ENCODE results near the gene LEPR. TPM values are rescaled to one million over a fixed set of nuclear protein-coding genes. Genes with fewer than 3 reads are reported as not detected.
A peak's percentile ranks its signal among the peaks of the same experiment; 100 is the strongest.

Gene LEPR
- total and polyA plus RNA-seq, 7 experiments from 2014 or later = 1.2 to 3.0 (median 2.0) TPM

- Histone ChIP-seq H3K36me3 (ENCODE audit: control insufficient read depth in 2 of 3, insufficient read depth in 3 of 3, low read length in 3 of 3) (peaks cover 0 to 4% (median 0%) of the 10 kb centered on the region in 3 experiments), H3K4me3 (ENCODE audit: low read length) (no peak overlapping the region), H3K27me3 (ENCODE audit: control insufficient read depth in 2 of 2, insufficient read depth in 2 of 2, low read length in 2 of 2) (no peaks in the 10 kb centered on the region), H3K4me1 (ENCODE audit: control insufficient read depth in 2 of 2, insufficient read depth in 2 of 2, low read length in 2 of 2) (peaks cover 0 to 8% of the 10 kb centered on the region in 2 donors), H3K27ac (ENCODE audit: low read depth, low read length) (no peak overlapping the region), H3K9me3 (ENCODE audit: control insufficient read depth in 2 of 3, low read length in 3 of 3) (no peaks in the 10 kb centered on the region)
- Mint-ChIP-seq H3K4me3 (no peak overlapping the region), H3K4me1 (peaks cover 0 to 20% (median 13%) of the 10 kb centered on the region in 7 donors), H3K9me3 (peaks cover 0 to 1% (median 0%) of the 10 kb centered on the region in 11 donors), H3K27me3 (peaks cover 0 to 15% (median 0%) of the 10 kb centered on the region in 5 donors), H3K27ac (peak overlapping the region in 1 of 9 donors; percentile 40), H3K36me3 (peaks cover 0 to 3% (median 0%) of the 10 kb centered on the region in 5 donors)
- ATAC-seq (no peak), DNase-seq (no peak)
- intact Hi-C loops (cut with micrococcal nuclease) = no loop called here
- POLR2A ChIA-PET = no interaction called here
- CTCF ChIA-PET = no interaction called here
Measured at GRCh38 chr1:65417729-65418128, 2.7 kb upstream of the LEPR start.

- Mint-ChIP-seq H3K36me3 (no peaks in the 10 kb centered on the region), H3K27ac (peak overlapping the region in 6 of 9 donors; percentile 34 to 96 (median 90)), H3K4me3 (peak overlapping the region in 3 of 10 donors; percentile 32 to 56 (median 51)), H3K27me3 (peaks cover 0 to 15% (median 0%) of the 10 kb centered on the region in 5 donors), H3K4me1 (peaks cover 0 to 20% (median 13%) of the 10 kb centered on the region in 7 donors), H3K9me3 (peaks cover 0 to 2% (median 0%) of the 10 kb centered on the region in 11 donors)
- intact Hi-C loops (cut with micrococcal nuclease) = no loop called here
- Histone ChIP-seq H3K4me3 (ENCODE audit: low read length) (no peak overlapping the region), H3K4me1 (ENCODE audit: control insufficient read depth in 2 of 2, insufficient read depth in 2 of 2, low read length in 2 of 2) (peaks cover 0 to 8% of the 10 kb centered on the region in 2 donors), H3K9me3 (ENCODE audit: control insufficient read depth in 2 of 3, low read length in 3 of 3) (no peaks in the 10 kb centered on the region), H3K27ac (ENCODE audit: low read depth, low read length) (peak overlapping the region; percentile 74), H3K36me3 (ENCODE audit: control insufficient read depth in 2 of 3, insufficient read depth in 3 of 3, low read length in 3 of 3) (peaks cover 0 to 4% (median 0%) of the 10 kb centered on the region in 3 experiments), H3K27me3 (ENCODE audit: control insufficient read depth in 2 of 2, insufficient read depth in 2 of 2, low read length in 2 of 2) (no peaks in the 10 kb centered on the region)
- ATAC-seq = no peak
- CTCF ChIA-PET = interaction anchor here (0.5 to 1.1 kb wide), 2 partner anchors 11 to 40 kb away, joined by 3 to 4 read pairs; no protein-coding TSS in a partner anchor
- POLR2A ChIA-PET = interaction anchor here (1.7 kb wide), 1 partner anchor 153 kb away, joined by 12 read pairs; no protein-coding TSS in a partner anchor
- no peak for DNase-seq
Measured at GRCh38 chr1:65418522-65419185, 1.8 kb upstream of the LEPR start.

- peak overlapping the region in 7 of 9 donors; percentile 84 to 97 (median 95) for H3K27ac Mint-ChIP-seq
- Histone ChIP-seq H3K4me1 (ENCODE audit: control insufficient read depth in 2 of 2, insufficient read depth in 2 of 2, low read length in 2 of 2) (peaks cover 0 to 8% of the 10 kb centered on the region in 2 donors), H3K36me3 (ENCODE audit: control insufficient read depth in 2 of 3, insufficient read depth in 3 of 3, low read length in 3 of 3) (peaks cover 0 to 4% (median 0%) of the 10 kb centered on the region in 3 experiments), H3K4me3 (ENCODE audit: low read length) (peak overlapping the region; percentile 86), H3K9me3 (ENCODE audit: control insufficient read depth in 2 of 3, low read length in 3 of 3) (no peaks in the 10 kb centered on the region), H3K27ac (ENCODE audit: low read depth, low read length) (peak overlapping the region; percentile 78), H3K27me3 (ENCODE audit: control insufficient read depth in 2 of 2, insufficient read depth in 2 of 2, low read length in 2 of 2) (no peaks in the 10 kb centered on the region)
- peaks cover 0 to 7% (median 0%) of the 10 kb centered on the region in 5 donors for H3K36me3 Mint-ChIP-seq
- intact Hi-C loops (cut with micrococcal nuclease) = loop anchor here (1.0 to 10.0 kb wide), 22 partner anchors 10 to 1898 kb away; partner anchors contain the start of genes DNAI4 (in 2 of the 2), JAK1 (in 2 of the 2), MIER1 (in 2 of the 2) and RAVER2 (in 2 of the 2)
- CTCF ChIA-PET = interaction anchor here (0.5 to 1.2 kb wide), 6 partner anchors 9 to 1454 kb away, joined by 3 to 7 read pairs (median 3); no protein-coding TSS in a partner anchor
- DNase-seq (peak; percentile 93 to 99 (median 98)), ATAC-seq (peak; percentile 97)
- peaks cover 0 to 31% (median 22%) of the 10 kb centered on the region in 7 donors for H3K4me1 Mint-ChIP-seq
- H3K4me3 Mint-ChIP-seq = no peak overlapping the region
- peaks cover 0 to 2% (median 0%) of the 10 kb centered on the region in 11 donors for H3K9me3 Mint-ChIP-seq
- POLR2A ChIA-PET = interaction anchor here (0.7 to 1.7 kb wide), 5 partner anchors 12 to 355 kb away, joined by 3 to 12 read pairs (median 4); no protein-coding TSS in a partner anchor
- H3K27me3 Mint-ChIP-seq = peaks cover 0 to 12% (median 0%) of the 10 kb centered on the region in 5 donors
Measured at GRCh38 chr1:65419681-65420589, 533 bp upstream of the LEPR start.

- DNase-seq (peak in 2 of 9 donors; percentile 7 to 8), ATAC-seq (no peak)
- peaks cover 0 to 8% of the 10 kb centered on the region in 2 donors for H3K4me1 ChIP-seq (ENCODE audit: control insufficient read depth in 2 of 2, insufficient read depth in 2 of 2, low read length in 2 of 2)
- H3K9me3 Mint-ChIP-seq = peaks cover 0 to 2% (median 0%) of the 10 kb centered on the region in 11 donors
- CTCF ChIA-PET = no interaction called here
- peaks cover 12 to 21% (median 13%) of the 10 kb centered on the region in 5 donors for H3K36me3 Mint-ChIP-seq
- H3K4me3 ChIP-seq (ENCODE audit: low read length) = peak overlapping the region; percentile 69
- intact Hi-C loops (cut with micrococcal nuclease) = loop anchor here (1.0 to 10.0 kb wide), 14 partner anchors 113 to 1899 kb away; partner anchors contain the start of genes DNAI4 (in 2 of the 2), MIER1 (in 2 of the 2), RAVER2 (in 2 of the 2) and AK4 (in 1 of the 2)
- no peaks in the 10 kb centered on the region for H3K27me3 ChIP-seq (ENCODE audit: control insufficient read depth in 2 of 2, insufficient read depth in 2 of 2, low read length in 2 of 2)
- POLR2A ChIA-PET = interaction anchor here (0.6 kb wide), 1 partner anchor 165 kb away, joined by 3 read pairs; no protein-coding TSS in a partner anchor
- H3K9me3 ChIP-seq (ENCODE audit: control insufficient read depth in 2 of 3, low read length in 3 of 3) = no peaks in the 10 kb centered on the region
- peak overlapping the region; percentile 78 for H3K27ac ChIP-seq (ENCODE audit: low read depth, low read length)
- no peak overlapping the region for H3K4me3 Mint-ChIP-seq
- no peak overlapping the region for H3K27ac Mint-ChIP-seq
- peaks cover 0 to 4% (median 0%) of the 10 kb centered on the region in 5 donors for H3K27me3 Mint-ChIP-seq
- peaks cover 0 to 41% (median 22%) of the 10 kb centered on the region in 7 donors for H3K4me1 Mint-ChIP-seq
- peaks cover 0 to 20% (median 0%) of the 10 kb centered on the region in 3 experiments for H3K36me3 ChIP-seq (ENCODE audit: control insufficient read depth in 2 of 3, insufficient read depth in 3 of 3, low read length in 3 of 3)
Measured at GRCh38 chr1:65421351-65422025, 1.0 kb downstream of the LEPR start.

GRCh38 chr1:65422241-65423203 is 2.1 kb downstream of the LEPR start:
- Histone ChIP-seq H3K4me3 (ENCODE audit: low read length) (no peak overlapping the region), H3K27ac (ENCODE audit: low read depth, low read length) (no peak overlapping the region), H3K4me1 (ENCODE audit: control insufficient read depth in 2 of 2, insufficient read depth in 2 of 2, low read length in 2 of 2) (peaks cover 0 to 8% of the 10 kb centered on the region in 2 donors), H3K27me3 (ENCODE audit: control insufficient read depth in 2 of 2, insufficient read depth in 2 of 2, low read length in 2 of 2) (no peaks in the 10 kb centered on the region), H3K9me3 (ENCODE audit: control insufficient read depth in 2 of 3, low read length in 3 of 3) (no peaks in the 10 kb centered on the region), H3K36me3 (ENCODE audit: control insufficient read depth in 2 of 3, insufficient read depth in 3 of 3, low read length in 3 of 3) (peaks cover 0 to 20% (median 0%) of the 10 kb centered on the region in 3 experiments)
- peaks cover 0 to under 1% (median 0%) of the 10 kb centered on the region in 5 donors for H3K27me3 Mint-ChIP-seq
- ATAC-seq (no peak), DNase-seq (no peak)
- intact Hi-C loops (cut with micrococcal nuclease) = loop anchor here (5.0 to 10.0 kb wide), 7 partner anchors 545 to 1900 kb away; partner anchors contain the start of genes RAVER2 (in 2 of the 2), EFCAB7 (in 1 of the 2), ITGB3BP (in 1 of the 2) and PGM1 (in 1 of the 2)
- peaks cover 0 to 2% (median 0%) of the 10 kb centered on the region in 11 donors for H3K9me3 Mint-ChIP-seq
- CTCF ChIA-PET = no interaction called here
- peaks cover 12 to 29% (median 14%) of the 10 kb centered on the region in 5 donors for H3K36me3 Mint-ChIP-seq
- POLR2A ChIA-PET = no interaction called here
- no peak overlapping the region for H3K4me3 Mint-ChIP-seq
- H3K27ac Mint-ChIP-seq = peak overlapping the region in 1 of 9 donors; percentile 43
- peaks cover 0 to 38% (median 22%) of the 10 kb centered on the region in 7 donors for H3K4me1 Mint-ChIP-seq

Measured in naive thymus-derived CD4-positive, alpha-beta T cell (primary cell).